ENCODE results near the gene KLF9.
"Not testable (repeated sequence)": the region's sequence is repeated elsewhere in the genome, so short reads cannot be mapped to it uniquely, and the experiment has no call there.

KLF9 gene

GRCh38 chr9:70402213-70402612 is 12.2 kb downstream of the KLF9 start:
- Histone ChIP-seq H3K9ac (ENCODE audit: low read depth, low read length) (no peak overlapping the region), H3K4me3 (ENCODE audit: low read length) (no peak overlapping the region), H3K27ac (ENCODE audit: low read depth, low read length) (no peak overlapping the region), H3K4me1 (ENCODE audit: insufficient read depth, low read length) (peaks cover 16% of the 10 kb centered on the region), H3K9me3 (ENCODE audit: insufficient read depth, low read depth, low read length) (no peaks in the 10 kb centered on the region), H3K27me3 (ENCODE audit: insufficient read depth, low read length) (no peaks in the 10 kb centered on the region), H3K36me3 (ENCODE audit: insufficient read depth, low read length) (no peaks in the 10 kb centered on the region)
- WGBS, result 69% methylated on average over 1 of the region's 1 CpG

- not testable (repeated sequence) for H3K4me3 ChIP-seq (ENCODE audit: low read length); H3K9ac ChIP-seq (ENCODE audit: low read depth, low read length); H3K4me1 ChIP-seq (ENCODE audit: insufficient read depth, low read length); H3K36me3 ChIP-seq (ENCODE audit: insufficient read depth, low read length); H3K9me3 ChIP-seq (ENCODE audit: insufficient read depth, low read depth, low read length); H3K27ac ChIP-seq (ENCODE audit: low read depth, low read length); H3K27me3 ChIP-seq (ENCODE audit: insufficient read depth, low read length)
- 98% methylated on average over 6 of the region's 6 CpGs for WGBS
Observed at GRCh38 chr9:70401241-70401640, 13.2 kb downstream of the KLF9 start.

- H3K36me3 ChIP-seq (ENCODE audit: insufficient read depth, low read length), result no peaks in the 10 kb centered on the region
- H3K4me1 ChIP-seq (ENCODE audit: insufficient read depth, low read length), result no peaks in the 10 kb centered on the region
- H3K9me3 ChIP-seq (ENCODE audit: insufficient read depth, low read depth, low read length), result no peaks in the 10 kb centered on the region
- H3K27me3 ChIP-seq (ENCODE audit: insufficient read depth, low read length), result no peaks in the 10 kb centered on the region
- H3K4me3 ChIP-seq (ENCODE audit: low read length), result no peak overlapping the region
- H3K27ac ChIP-seq (ENCODE audit: low read depth, low read length), result no peak overlapping the region
- 82% methylated on average over 5 of the region's 5 CpGs for WGBS
- no peak overlapping the region for H3K9ac ChIP-seq (ENCODE audit: low read depth, low read length)
Observed at GRCh38 chr9:70400107-70400892, 14.2 kb downstream of the KLF9 start.

GRCh38 chr9:70399141-70399540 is 15.3 kb downstream of the KLF9 start:
- no peaks in the 10 kb centered on the region for H3K4me1 ChIP-seq (ENCODE audit: insufficient read depth, low read length)
- H3K27me3 ChIP-seq (ENCODE audit: insufficient read depth, low read length), result no peaks in the 10 kb centered on the region
- H3K36me3 ChIP-seq (ENCODE audit: insufficient read depth, low read length), result no peaks in the 10 kb centered on the region
- H3K9me3 ChIP-seq (ENCODE audit: insufficient read depth, low read depth, low read length), result no peaks in the 10 kb centered on the region
- no peak overlapping the region for H3K9ac ChIP-seq (ENCODE audit: low read depth, low read length)
- no peak overlapping the region for H3K4me3 ChIP-seq (ENCODE audit: low read length)
- H3K27ac ChIP-seq (ENCODE audit: low read depth, low read length), result no peak overlapping the region

GRCh38 chr9:70398145-70398556 is 16.3 kb downstream of the KLF9 start:
- H3K27ac ChIP-seq (ENCODE audit: low read depth, low read length), result no peak overlapping the region
- WGBS, result 94% methylated on average over 4 of the region's 4 CpGs

GRCh38 chr9:70395652-70396051 is 18.8 kb downstream of the KLF9 start:
- Histone ChIP-seq H3K9ac (ENCODE audit: low read depth, low read length) (no peak overlapping the region), H3K27ac (ENCODE audit: low read depth, low read length) (no peak overlapping the region), H3K4me3 (ENCODE audit: low read length) (no peak overlapping the region), H3K4me1 (ENCODE audit: insufficient read depth, low read length) (no peaks in the 10 kb centered on the region), H3K9me3 (ENCODE audit: insufficient read depth, low read depth, low read length) (no peaks in the 10 kb centered on the region), H3K36me3 (ENCODE audit: insufficient read depth, low read length) (no peaks in the 10 kb centered on the region), H3K27me3 (ENCODE audit: insufficient read depth, low read length) (no peaks in the 10 kb centered on the region)
- WGBS, result 94% methylated on average over 4 of the region's 6 CpGs

More at GRCh38 chr9:70398145-70398556, 16.3 kb downstream of the KLF9 start:
- no peak overlapping the region for H3K9ac ChIP-seq (ENCODE audit: low read depth, low read length)
- H3K4me1 ChIP-seq (ENCODE audit: insufficient read depth, low read length), result no peaks in the 10 kb centered on the region
- no peaks in the 10 kb centered on the region for H3K9me3 ChIP-seq (ENCODE audit: insufficient read depth, low read depth, low read length)
- no peaks in the 10 kb centered on the region for H3K36me3 ChIP-seq (ENCODE audit: insufficient read depth, low read length)
- no peaks in the 10 kb centered on the region for H3K27me3 ChIP-seq (ENCODE audit: insufficient read depth, low read length)
- no peak overlapping the region for H3K4me3 ChIP-seq (ENCODE audit: low read length)

- Histone ChIP-seq H3K9ac (ENCODE audit: low read depth, low read length) (no peak overlapping the region), H3K27ac (ENCODE audit: low read depth, low read length) (no peak overlapping the region), H3K4me3 (ENCODE audit: low read length) (no peak overlapping the region), H3K4me1 (ENCODE audit: insufficient read depth, low read length) (peaks cover 3% of the 10 kb centered on the region; the same call in 1 of the 2 replicates), H3K9me3 (ENCODE audit: insufficient read depth, low read depth, low read length) (no peaks in the 10 kb centered on the region), H3K27me3 (ENCODE audit: insufficient read depth, low read length) (no peaks in the 10 kb centered on the region), H3K36me3 (ENCODE audit: insufficient read depth, low read length) (no peaks in the 10 kb centered on the region)
- WGBS, result 98% methylated on average over 3 of the region's 3 CpGs
Observed at GRCh38 chr9:70392850-70393249, 21.6 kb downstream of the KLF9 start.

GRCh38 chr9:70392189-70392588 is 22.3 kb downstream of the KLF9 start:
- Histone ChIP-seq H3K27me3 (ENCODE audit: insufficient read depth, low read length) (no peaks in the 10 kb centered on the region), H3K9ac (ENCODE audit: low read depth, low read length) (no peak overlapping the region), H3K27ac (ENCODE audit: low read depth, low read length) (no peak overlapping the region), H3K9me3 (ENCODE audit: insufficient read depth, low read depth, low read length) (no peaks in the 10 kb centered on the region), H3K36me3 (ENCODE audit: insufficient read depth, low read length) (no peaks in the 10 kb centered on the region), H3K4me3 (ENCODE audit: low read length) (no peak overlapping the region), H3K4me1 (ENCODE audit: insufficient read depth, low read length) (peaks cover 3% of the 10 kb centered on the region; the same call in 1 of the 2 replicates)
- WGBS, result 91% methylated on average over 2 of the region's 2 CpGs

GRCh38 chr9:70390933-70391341 is 23.5 kb downstream of the KLF9 start:
- 85% methylated on average over 2 of the region's 2 CpGs for whole genome bisulfite sequencing
- no peak overlapping the region for H3K4me3 ChIP-seq (ENCODE audit: low read length)
- H3K9me3 ChIP-seq (ENCODE audit: insufficient read depth, low read depth, low read length), result no peaks in the 10 kb centered on the region
- no peaks in the 10 kb centered on the region for H3K36me3 ChIP-seq (ENCODE audit: insufficient read depth, low read length)
- H3K9ac ChIP-seq (ENCODE audit: low read depth, low read length), result no peak overlapping the region
- no peaks in the 10 kb centered on the region for H3K27me3 ChIP-seq (ENCODE audit: insufficient read depth, low read length)
- no peak overlapping the region for H3K27ac ChIP-seq (ENCODE audit: low read depth, low read length)
- peaks cover 3% of the 10 kb centered on the region; the same call in 1 of the 2 replicates for H3K4me1 ChIP-seq (ENCODE audit: insufficient read depth, low read length)

- no peaks in the 10 kb centered on the region for H3K9me3 ChIP-seq (ENCODE audit: insufficient read depth, low read depth, low read length)
- no peak overlapping the region for H3K27ac ChIP-seq (ENCODE audit: low read depth, low read length)
- H3K36me3 ChIP-seq (ENCODE audit: insufficient read depth, low read length), result no peaks in the 10 kb centered on the region
- no peak overlapping the region for H3K4me3 ChIP-seq (ENCODE audit: low read length)
- 73% methylated on average over 9 of the region's 10 CpGs for WGBS
- no peaks in the 10 kb centered on the region for H3K27me3 ChIP-seq (ENCODE audit: insufficient read depth, low read length)
- H3K4me1 ChIP-seq (ENCODE audit: insufficient read depth, low read length), result peaks cover 3% of the 10 kb centered on the region; the same call in 1 of the 2 replicates
- H3K9ac ChIP-seq (ENCODE audit: low read depth, low read length), result no peak overlapping the region
Observed at GRCh38 chr9:70389621-70390266, 24.7 kb downstream of the KLF9 start.

GRCh38 chr9:70389188-70389587 is 25.3 kb downstream of the KLF9 start:
- no peak overlapping the region for H3K4me3 ChIP-seq (ENCODE audit: low read length)
- no peaks in the 10 kb centered on the region for H3K36me3 ChIP-seq (ENCODE audit: insufficient read depth, low read length)
- no peaks in the 10 kb centered on the region for H3K27me3 ChIP-seq (ENCODE audit: insufficient read depth, low read length)
- no peak overlapping the region for H3K27ac ChIP-seq (ENCODE audit: low read depth, low read length)
- peaks cover 3% of the 10 kb centered on the region; the same call in 1 of the 2 replicates for H3K4me1 ChIP-seq (ENCODE audit: insufficient read depth, low read length)
- 85% methylated on average over 3 of the region's 3 CpGs for WGBS
- no peak overlapping the region for H3K9ac ChIP-seq (ENCODE audit: low read depth, low read length)
- no peaks in the 10 kb centered on the region for H3K9me3 ChIP-seq (ENCODE audit: insufficient read depth, low read depth, low read length)

All from HUES64 (cell line).